HG03045 (cell line): ENCODE results near the gene ZNF69.
"Not testable (repeated sequence)": the region's sequence is repeated elsewhere in the genome, so short reads cannot be mapped to it uniquely, and the experiment has no call there.

Source experiments
- ATAC-seq: cut with Tn5 transposase; IDR thresholded peaks from one replicate; pipeline ENCODE4 v1.9.1; 2021; ENCODE audit warnings: mild to moderate bottlenecking, moderate library complexity; ENCODE audit not compliant: unreplicated experiment

ZNF69 gene

DNA sequence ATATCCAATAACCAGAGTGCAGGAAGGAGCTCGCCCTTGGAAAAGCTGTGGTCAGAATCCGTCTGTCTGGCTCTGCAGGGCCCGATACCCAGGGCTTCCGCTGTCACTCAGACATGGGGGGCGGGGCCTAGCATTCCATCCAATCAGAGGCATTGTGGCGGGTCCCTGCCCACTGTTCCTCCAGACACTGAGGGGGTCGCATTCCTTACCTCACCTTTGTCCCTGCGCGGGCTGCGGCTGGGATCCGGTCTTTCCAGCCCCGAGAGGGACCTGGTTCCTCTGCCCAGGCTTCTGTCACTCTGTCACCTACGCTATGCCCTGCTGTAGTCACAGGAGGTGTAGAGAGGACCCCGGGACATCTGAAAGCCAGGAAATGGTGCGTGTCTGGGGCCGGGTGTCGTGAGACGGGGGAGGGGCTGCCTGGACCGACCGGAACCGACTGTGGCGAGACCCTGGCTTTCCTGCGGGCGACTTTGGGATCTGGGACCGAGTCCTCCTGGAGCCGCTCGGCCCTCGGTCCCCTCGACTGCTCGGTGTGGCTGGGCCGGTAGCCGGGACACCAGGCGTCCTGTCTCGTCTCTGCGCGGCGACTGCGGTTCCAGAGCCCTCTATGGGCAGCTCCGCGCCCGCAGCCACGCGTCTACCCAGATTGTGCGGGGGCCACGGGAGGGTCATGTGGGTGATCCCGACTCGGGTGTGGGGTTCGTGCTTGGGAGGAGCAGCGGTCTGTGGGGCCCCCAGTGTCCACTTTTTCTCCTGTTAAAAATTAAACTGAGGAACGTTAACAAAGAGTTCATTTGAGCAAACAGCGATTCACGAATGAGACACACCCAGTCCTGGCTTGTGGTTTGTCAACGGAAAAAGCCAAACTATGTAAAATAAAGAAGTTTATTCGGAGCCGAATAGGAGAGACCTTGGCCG lies at the start of gene ZNF69:
Gene ZNF69, plus strand, starts transcription at position 172 of the 921 bp plus-strand sequence. Its CDS starts 142 bp downstream, at position 314.
- ATAC-seq: peak; percentile 62

DNA sequence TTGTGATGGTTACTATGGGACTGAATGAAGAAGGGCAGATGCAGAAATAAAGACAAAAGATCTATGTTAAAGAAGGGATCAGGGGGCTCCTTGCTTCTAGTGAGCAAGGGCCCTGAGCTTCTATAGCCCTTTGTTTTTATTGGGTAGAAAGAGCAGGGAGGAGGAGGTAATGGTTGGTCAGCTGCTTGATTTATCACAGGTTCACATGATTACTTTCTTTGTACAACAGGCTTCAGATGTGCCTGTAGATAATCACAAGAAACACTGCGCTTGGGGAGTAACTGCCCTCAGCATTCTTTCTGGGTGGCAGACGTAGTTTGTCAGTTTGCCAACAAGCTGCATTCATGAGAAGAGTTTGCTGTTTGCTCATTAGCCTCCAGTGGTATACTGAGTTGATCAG lies 43.9 kb upstream of the ZNF69 start:
- no peak for ATAC-seq

DNA sequence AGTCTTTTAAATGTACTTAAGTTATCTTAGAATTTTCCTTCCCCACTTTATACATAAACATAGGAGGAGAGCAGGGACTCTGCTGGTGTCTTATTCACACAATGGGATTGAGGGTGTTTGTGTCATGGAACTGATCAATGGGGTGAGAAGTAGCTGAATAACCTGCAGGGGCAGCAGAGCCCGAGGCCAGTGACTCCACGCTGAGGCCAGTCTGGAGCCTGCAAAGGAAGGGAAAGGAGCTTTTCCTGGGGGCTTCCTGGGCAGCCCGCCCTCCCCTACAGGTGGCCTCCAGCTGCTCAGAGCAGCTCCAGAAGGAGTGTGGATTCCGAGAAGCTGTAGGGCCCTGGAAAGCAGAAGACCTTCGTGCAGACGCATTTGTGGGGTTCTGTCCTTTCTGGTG lies 40.0 kb upstream of the ZNF69 start:
- not testable (repeated sequence) for ATAC-seq

DNA sequence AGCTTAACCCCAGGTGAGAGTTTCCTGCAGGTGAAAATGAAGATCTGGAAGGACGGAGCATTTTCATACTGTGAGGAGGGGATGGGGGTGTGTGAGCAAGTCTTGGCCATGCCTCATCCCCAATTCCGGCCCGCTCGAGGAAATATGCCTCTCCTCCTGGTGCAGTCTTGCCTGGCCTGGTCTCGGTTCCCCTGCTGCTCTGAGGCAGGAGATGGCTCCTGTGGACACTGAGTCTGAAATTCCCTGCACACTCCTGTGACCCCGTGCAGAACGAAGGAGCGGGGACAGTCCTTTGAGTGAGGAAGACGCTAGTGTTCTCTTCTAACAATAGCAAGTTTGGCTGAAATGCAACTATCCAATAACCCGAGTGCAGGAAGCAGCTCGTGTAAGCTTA lies 39.4 kb upstream of the ZNF69 start:
- no peak for ATAC-seq

DNA sequence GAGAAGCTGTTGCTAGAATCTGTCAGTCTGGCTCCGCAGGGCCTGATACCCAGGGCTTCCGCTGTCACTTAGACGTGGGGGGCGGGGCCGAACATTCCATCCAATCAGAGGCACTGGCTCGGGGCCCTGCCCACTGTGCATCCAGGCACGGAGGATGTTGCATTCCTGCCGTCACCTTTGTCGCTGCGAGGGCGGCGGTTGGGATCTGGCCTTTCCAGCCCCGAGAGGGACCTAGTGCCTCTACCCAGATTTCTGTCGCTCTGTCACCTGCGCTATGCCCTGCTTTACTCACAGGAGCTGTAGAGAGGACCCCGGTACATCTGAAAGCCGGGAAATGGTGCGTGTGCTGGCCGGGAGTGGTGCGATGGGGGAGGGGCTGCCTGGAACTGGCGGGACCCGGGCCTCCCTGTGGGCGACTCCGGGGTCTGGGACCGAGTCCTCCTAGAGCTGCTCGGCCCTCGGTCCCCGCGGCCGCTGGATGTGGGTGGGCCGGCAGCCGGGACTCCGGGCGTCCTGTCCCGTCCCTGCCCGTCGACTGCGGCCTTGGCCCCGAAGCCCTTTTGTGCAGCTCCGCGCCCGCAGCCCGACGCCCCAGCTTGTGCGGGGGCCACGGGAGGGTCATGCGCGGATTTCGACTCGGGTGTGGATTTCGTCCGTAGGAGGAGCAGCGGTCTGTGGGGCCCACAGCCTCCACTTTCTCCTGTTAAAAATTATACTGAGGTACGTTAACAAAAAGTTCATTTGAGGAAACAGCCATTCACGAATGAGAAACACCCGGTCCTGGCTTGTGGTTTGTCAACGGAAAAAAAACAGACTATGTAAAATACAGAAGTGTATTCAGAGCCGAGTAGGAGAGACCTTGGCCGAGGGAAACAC lies 38.8 kb upstream of the ZNF69 start, which contains the start of gene ZNF439:
Gene ZNF439, plus strand, starts transcription at position 133 of the 876 bp plus-strand sequence. Its CDS starts 142 bp downstream, at position 275.
- peak; percentile 83 for ATAC-seq

DNA sequence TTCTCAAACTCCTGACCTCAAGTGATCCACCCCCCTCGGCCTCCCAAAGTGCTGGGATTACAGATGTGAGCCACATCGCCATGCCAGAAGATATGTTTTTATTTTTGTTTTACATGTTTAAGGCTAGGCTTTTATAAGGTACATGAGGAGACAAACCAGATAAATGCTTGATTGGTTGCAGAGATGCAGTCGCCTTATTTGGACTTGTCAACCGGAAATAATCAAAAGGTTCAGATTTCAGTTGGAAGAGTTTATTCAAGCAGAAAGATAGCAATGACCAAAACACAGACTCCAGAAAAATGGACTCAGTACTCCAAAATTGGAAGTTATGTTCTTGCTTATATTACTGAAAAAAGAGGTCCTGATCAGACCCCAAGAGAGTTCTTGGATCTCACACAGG lies 37.3 kb upstream of the ZNF69 start:
- ATAC-seq: not testable (repeated sequence)

DNA sequence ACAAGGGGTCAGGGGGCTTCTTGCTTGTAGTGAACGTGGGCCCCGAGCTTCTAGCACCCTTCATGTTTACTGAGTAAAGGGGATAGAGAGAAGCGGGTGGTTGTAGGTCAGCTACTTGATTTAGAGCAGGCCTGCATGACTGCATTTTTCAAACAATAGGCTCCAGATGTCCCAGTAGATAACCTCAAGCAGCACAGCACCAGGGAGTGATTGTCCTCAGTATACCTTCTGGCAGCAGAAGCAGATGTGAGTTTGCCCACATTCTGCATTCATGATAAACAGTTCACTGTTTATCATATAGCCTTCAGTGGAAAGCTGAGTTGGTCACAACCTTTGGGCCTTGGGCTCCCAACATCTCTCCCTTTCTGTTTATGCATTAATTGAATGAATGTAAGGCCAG lies 34.2 kb upstream of the ZNF69 start:
- ATAC-seq: no peak

DNA sequence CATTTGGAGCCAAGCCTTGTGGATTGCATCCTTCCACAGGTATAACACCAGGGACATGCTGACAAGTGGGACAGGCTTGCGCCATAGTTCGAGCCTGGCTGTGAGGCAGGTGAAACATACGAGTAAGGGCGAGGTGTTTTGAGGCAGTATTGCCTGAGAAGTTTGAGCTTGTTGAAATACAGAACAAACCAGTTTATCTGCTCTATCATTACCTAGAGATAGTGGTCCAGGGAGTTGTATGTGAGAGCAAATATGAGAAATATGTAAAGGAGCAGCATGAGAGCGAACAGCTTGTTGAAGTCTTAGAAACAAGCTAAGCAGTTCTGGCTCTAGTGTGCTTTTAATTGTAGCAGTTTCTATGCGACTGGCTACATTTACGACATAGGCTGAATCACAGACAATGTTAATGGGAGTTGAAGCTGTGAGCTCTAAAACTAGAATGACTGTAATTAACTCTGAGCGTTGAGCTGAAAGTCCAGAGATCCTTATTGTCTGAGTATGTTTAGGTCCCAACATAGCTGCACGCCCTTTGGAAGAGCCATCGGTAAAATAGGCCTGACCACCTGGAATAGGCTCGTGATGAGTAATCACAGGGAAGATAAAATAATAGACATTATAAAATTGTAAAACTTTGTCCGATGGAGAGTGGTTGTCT lies 30.9 kb upstream of the ZNF69 start:
- no peak for ATAC-seq

DNA sequence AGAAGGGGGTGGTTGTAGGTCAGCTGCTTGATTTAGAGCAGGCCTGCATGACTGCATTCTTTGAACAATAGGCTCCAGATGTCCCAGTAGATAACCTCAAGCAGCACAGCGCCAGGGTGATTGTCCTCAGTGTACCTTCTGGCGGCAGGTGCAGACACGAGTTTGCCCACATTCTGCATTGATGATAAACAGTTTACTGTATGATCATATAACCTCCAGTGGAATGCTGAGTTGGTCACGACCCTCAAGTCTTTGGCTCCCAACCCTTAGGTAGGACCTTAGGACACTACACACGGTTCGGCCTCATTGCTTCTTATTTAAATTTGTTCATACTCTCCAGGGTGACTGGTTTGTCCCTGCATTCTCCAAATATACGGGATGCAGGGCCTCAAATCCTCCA lies 26.9 kb upstream of the ZNF69 start:
- ATAC-seq: no peak

DNA sequence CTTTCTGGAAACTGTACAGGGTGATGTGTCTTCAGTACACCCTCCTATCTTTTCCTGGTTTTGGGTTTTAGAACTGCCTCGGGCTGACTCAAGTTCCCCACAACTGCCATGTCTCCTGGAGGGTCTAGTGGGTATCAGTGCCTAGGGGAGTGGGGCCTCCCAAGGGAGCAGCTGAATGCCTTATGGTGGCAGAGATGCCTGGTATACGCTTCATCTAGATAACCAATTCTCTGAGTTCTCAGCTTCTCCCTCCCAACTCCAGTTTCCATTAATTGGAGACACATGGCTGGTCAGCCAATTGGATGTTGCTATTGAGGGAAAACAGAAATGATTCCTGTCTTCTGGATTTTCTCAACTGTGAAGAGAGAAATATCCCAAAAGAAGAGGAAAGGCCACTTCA lies 26.3 kb upstream of the ZNF69 start:
- ATAC-seq: no peak

DNA sequence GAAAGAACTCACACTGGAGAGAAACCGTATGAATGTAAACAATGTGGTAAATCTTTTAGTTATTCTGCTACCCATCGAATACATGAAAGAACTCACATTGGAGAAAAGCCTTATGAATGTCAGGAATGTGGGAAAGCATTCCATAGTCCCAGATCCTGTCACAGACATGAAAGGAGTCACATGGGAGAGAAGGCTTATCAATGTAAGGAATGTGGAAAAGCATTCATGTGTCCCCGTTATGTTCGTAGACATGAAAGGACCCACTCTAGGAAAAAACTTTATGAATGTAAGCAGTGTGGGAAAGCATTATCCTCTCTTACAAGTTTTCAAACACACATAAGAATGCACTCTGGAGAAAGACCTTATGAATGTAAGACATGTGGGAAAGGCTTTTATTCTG lies 19.8 kb upstream of the ZNF69 start:
- ATAC-seq: not testable (repeated sequence)

DNA sequence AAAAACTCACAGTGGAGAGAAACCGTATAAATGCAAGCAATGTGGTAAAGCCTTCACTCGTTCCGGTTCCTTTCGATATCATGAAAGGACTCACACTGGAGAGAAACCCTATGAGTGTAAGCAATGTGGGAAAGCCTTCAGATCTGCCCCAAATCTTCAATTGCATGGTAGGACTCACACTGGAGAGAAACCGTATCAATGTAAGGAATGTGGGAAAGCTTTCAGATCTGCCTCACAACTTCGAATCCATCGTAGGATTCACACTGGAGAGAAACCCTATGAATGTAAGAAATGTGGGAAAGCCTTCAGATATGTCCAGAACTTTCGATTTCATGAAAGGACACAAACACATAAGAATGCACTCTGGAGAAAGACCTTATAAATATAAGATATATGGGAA lies 19.4 kb upstream of the ZNF69 start:
- ATAC-seq: no peak

DNA sequence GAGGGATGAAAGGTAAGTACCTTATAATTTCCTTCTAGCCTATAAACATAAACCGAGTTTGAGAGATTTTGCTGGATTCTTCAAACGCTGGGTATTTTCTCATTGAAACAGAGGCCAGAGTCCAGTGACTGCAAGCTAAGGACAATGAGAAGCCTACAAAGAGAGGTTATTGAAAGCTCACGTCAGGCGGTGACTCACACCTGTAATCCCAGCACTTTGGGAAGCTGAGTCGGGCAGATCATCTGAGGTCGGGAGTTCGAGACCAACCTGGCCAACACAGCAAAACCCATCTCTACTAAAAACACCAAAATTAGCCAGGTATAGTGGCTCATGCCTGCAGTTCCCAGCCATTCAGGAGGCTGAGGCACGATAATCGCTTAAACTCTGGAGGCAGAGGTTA lies 15.0 kb upstream of the ZNF69 start:
- no peak for ATAC-seq

DNA sequence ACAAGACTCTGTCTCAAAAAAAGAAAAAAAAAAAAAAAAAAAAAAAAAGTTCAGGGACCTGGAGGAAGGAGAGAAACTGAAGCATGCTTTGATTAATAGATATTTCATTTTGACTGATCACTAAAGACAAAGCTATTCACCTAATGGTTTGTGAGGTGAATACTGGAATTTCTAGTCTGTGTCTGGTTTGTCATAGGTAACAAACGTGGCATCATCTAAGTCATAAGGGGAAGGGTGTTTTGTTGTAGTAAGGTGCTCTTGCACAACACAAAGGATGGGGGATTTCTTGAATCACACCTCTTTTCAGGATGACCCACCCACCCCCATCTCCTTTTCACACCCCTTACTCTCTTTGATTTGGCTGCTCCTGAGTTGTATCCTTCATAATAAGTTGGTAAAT lies 13.8 kb upstream of the ZNF69 start:
- no peak for ATAC-seq

DNA sequence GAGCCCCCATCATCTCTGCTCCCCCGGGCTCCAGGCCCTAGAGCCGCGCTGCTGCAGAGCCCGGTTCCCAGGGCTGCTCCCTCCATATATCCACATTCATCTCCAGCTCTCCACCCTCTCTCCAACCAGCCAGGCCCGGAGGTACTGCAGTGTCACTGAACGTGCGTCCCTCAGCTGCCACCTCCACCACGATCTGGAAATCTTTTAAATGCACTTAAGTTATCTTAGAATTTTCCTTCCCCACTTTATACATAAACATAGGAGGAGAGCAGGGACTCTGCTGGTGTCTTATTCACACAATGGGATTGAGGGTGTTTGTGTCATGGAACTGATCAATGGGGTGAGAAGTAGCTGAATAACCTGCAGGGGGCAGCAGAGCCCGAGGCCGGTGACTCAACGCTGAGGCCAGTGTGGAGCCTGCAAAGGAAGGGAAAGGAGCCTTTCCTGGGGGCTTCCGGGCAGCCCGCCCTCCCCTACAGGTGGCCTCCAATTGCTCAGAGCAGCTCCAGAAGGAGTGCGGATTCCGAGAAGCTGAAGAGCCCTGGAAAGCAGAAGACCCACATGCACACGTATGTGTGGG lies 7.8 kb upstream of the ZNF69 start:
- ATAC-seq: not testable (repeated sequence)

DNA sequence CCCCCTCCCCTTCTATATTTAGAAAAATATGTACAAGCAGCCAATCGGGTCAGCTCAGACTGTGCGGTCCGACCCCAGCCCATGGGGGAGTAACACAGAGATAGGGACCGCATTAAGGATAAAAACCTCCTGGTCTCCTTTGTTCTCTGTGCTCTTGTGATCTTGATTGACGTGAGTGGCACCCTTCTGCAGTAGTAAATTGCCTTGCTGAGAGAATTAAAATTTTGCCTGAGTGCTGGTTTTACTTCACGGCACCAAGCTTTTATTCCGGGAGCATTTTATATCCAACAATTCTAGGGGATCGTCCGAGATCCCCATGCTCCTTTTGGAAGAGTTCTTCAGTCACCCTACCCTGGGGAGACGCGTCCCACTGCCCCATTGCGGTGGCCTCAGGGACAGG lies 7.0 kb upstream of the ZNF69 start:
- no peak for ATAC-seq

DNA sequence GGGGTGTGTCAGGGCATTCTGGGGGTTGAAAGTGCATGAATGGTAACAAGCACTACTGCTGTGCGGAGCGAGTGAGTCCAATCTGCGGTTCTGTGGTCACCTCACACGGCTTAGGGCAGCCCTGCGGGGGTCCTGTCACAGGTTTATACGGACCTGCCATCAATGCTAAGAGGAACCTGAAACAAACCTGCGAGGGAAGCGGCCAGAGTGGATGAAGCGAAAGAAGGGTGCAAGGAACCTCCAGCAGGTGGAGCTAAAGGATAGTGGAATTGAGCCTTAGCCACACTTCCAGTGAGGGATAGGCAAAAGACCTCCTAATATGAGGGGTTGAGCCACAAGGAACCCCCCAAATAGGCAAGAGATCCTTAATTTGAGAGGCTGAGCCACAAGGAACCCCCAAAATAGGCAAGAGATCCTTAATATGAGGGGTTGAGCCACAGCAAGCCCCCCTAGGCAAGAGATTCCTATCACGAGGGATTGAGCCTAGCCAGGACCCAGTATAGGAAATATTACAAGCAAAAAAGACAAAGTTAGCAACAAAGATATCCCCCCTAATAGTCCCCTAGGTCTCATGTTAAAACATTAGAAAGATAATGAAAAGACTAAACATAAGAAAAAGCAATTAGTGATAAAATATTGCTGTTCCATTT lies 6.3 kb upstream of the ZNF69 start:
- no peak for ATAC-seq

DNA sequence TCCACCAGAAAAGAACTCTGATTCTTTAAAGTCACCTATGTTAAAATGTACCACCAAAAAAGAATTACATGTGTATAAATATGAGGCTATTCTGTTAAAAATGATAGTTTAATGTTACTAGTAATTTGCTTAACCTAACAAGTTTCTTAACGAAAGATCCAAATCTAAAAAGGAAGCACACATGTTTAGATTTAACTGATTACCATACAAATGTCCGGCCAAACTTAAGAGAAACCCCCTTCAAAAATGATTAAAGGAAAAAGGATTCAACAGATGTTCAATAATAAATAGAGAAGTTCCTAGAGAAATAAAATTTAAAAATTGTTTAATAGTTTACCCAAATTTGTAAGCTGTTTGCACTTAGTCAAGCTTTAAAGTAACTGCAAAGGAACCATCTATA lies 5.0 kb upstream of the ZNF69 start:
- ATAC-seq: no peak

DNA sequence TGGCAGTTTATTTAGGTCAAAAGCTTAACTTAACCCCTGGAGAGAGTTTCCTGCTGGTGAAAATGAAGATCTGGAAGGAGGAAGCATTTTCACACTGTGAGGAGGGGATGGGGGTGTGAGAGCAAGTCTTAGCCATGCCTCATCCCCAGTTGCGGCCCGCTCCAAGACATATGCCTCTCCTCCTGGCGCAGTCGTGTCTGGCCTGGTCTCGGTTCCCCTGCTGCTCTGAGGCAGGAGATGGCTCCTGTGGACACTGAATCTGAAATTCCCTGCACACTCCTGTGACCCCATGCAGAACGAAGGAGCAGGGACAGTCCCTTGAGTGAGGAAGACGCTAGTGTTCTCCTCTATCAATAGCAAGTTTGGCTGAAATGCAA lies 360 bp upstream of the ZNF69 start:
- ATAC-seq: no peak

DNA sequence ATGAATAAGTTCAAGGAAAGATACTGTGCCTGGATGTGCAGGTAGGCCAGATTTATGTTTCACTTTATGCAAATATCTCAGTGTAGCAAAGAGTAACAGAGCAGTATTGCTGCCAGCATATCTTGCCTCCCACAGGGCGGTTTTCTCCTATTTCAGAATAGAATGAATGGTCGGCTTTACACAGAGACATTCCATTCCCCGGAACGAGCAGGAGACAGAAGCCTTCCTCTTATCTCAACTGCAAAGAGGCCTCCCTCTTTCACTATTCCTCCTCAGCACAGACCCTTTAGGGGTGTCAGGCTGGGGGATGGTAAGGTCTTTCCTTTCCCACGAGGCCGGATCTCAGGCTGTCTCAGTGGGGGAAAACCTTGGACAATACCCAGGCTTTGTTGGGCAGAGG lies 2.3 kb downstream of the ZNF69 start:
- ATAC-seq: not testable (repeated sequence)
